Brain microvascular endothelial cell (primary cell): Measurements from ENCODE around the gene TXNRD2.

Experiments
- DNase-seq: peaks from one replicate; pipeline ENCODE4 v3.0.0-alpha.2; 2020
- H3K27ac ChIP-seq: fragments of 250-450 bp; sonication (Bioruptor Pico); 2 replicates; pipeline ENCODE4 v1.5.1; 2020; ENCODE audit warnings: mild to moderate bottlenecking, moderate library complexity
- H3K27me3 ChIP-seq: fragments of 250-450 bp; sonication (Bioruptor Pico); replicated peaks from 2 replicates; pipeline ENCODE4 v1.5.1; 2020; ENCODE audit warnings: mild to moderate bottlenecking
- H3K36me3 ChIP-seq: fragments of 250-450 bp; sonication (Bioruptor Pico); replicated peaks from 2 replicates; pipeline ENCODE4 v1.5.1; 2020; ENCODE audit warnings: mild to moderate bottlenecking
- H3K4me3 ChIP-seq: 2 replicates; pipeline ENCODE4 v1.5.1; 2011; ENCODE audit warnings: low read depth, mild to moderate bottlenecking, control low read depth, low read length, moderate library complexity
- CTCF ChIP-seq: IDR thresholded peaks from 2 replicates; pipeline ENCODE4 v1.5.1; 2011; ENCODE audit warnings: low read depth, mild to moderate bottlenecking, moderate library complexity, low read length, control low read depth, inconsistent platforms; ENCODE audit errors: missing control alignments
- in situ Hi-C: cut with HindIII; loops from 2 replicates; pipeline ENCODE4 v1.10.0; 2017; ENCODE audit warnings: low sequenced_read_pairs, low pct_ligation_motif_present

The TXNRD2 gene

GRCh38 chr22:19981171-19981960 is 39.7 kb upstream of the TXNRD2 start:
- in situ Hi-C loops = no loop called here
- Histone ChIP-seq H3K36me3 (no peaks in the 10 kb centered on the region), H3K4me3 (no peak overlapping the region), H3K27me3 (no peaks in the 10 kb centered on the region), H3K27ac (no peak overlapping the region)
- no peak for DNase-seq
- TF ChIP-seq CTCF = no peak

GRCh38 chr22:19980766-19981165 is 39.1 kb upstream of the TXNRD2 start:
- H3K4me3 ChIP-seq = no peak overlapping the region
- in situ Hi-C loops = no loop called here
- no peak for TF ChIP-seq CTCF
- H3K36me3 ChIP-seq = no peaks in the 10 kb centered on the region
- DNase-seq = no peak
- no peak overlapping the region for H3K27ac ChIP-seq
- H3K27me3 ChIP-seq = no peaks in the 10 kb centered on the region

GRCh38 chr22:19979712-19980493 is 38.3 kb upstream of the TXNRD2 start:
- no peaks in the 10 kb centered on the region for H3K27me3 ChIP-seq
- TF ChIP-seq CTCF = no peak
- in situ Hi-C loops = no loop called here
- no peaks in the 10 kb centered on the region for H3K36me3 ChIP-seq
- H3K4me3 ChIP-seq = no peak overlapping the region
- DNase-seq = no peak
- H3K27ac ChIP-seq = no peak overlapping the region

- TF ChIP-seq CTCF = no peak
- no peaks in the 10 kb centered on the region for H3K36me3 ChIP-seq
- H3K27me3 ChIP-seq = no peaks in the 10 kb centered on the region
- H3K27ac ChIP-seq = no peak overlapping the region
- no peak overlapping the region for H3K4me3 ChIP-seq
- in situ Hi-C loops = no loop called here
- no peak for DNase-seq
Measured at GRCh38 chr22:19978748-19979147, 37.1 kb upstream of the TXNRD2 start.

GRCh38 chr22:19977296-19978243 is 36.0 kb upstream of the TXNRD2 start:
- H3K27ac ChIP-seq = no peak overlapping the region
- in situ Hi-C loops = no loop called here
- no peaks in the 10 kb centered on the region for H3K27me3 ChIP-seq
- H3K4me3 ChIP-seq = no peak overlapping the region
- H3K36me3 ChIP-seq = no peaks in the 10 kb centered on the region
- DNase-seq = no peak
- TF ChIP-seq CTCF = no peak
